ENCODE data around the gene OPN5. TPM values are rescaled to one million over a fixed set of nuclear protein-coding genes. Genes with fewer than 3 reads are reported as not detected.

The OPN5 gene
- total RNA-seq, 1 experiment from 2014 or later, result not detected

DNA sequence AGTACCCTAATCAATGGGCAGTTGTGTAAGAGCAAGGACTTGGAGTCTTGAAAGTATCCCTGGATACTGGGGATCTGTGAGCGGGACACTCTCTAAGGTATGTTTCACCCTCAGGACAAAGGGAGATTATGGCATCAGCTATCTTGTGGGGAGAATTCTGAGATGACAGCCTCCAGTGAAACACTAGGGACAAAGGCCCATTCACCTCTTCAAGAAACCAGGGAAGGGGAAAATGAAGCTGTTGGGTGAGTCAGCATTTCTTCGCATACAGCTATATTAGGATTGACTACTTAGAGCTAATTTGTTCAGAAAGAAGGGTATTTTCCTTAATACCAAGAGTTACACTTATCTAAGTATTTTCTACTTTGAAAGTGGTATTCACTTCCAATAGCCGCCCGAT is 35.9 kb downstream of the OPN5 start:
- CTCF ChIA-PET, result no interaction called here
- no peaks in the 10 kb centered on the region for H3K9me3 Mint-ChIP-seq (ENCODE audit: low read depth, unreplicated experiment)

GRCh38 chr6:47819461-47819860 is 37.6 kb downstream of the OPN5 start:
- BruUV-seq (replicated peaks), result no TSS peak
- Mint-ChIP-seq H3K27ac (ENCODE audit: unreplicated experiment) (no peak overlapping the region), H3K4me1 (ENCODE audit: low read depth, unreplicated experiment) (no peaks in the 10 kb centered on the region), H3K27me3 (ENCODE audit: unreplicated experiment) (peaks cover 15% of the 10 kb centered on the region), H3K9me3 (ENCODE audit: low read depth, unreplicated experiment) (no peaks in the 10 kb centered on the region), H3K36me3 (ENCODE audit: insufficient read depth, unreplicated experiment) (no peaks in the 10 kb centered on the region), H3K4me3 (ENCODE audit: low read depth, unreplicated experiment) (no peak overlapping the region)
- TF ChIP-seq CTCF (IDR thresholded peaks at IDR 0.05; ENCODE audit: unreplicated experiment), result no peak
- intact Hi-C loops (cut with micrococcal nuclease; ENCODE audit: unreplicated experiment), result no loop called here
- DNase-seq, result no peak
- CTCF ChIA-PET, result no interaction called here

More for the DNA sequence above, 35.9 kb downstream of the OPN5 start:
- no TSS peak for BruUV-seq (replicated peaks)
- Mint-ChIP-seq H3K36me3 (ENCODE audit: insufficient read depth, unreplicated experiment) (no peaks in the 10 kb centered on the region), H3K4me1 (ENCODE audit: low read depth, unreplicated experiment) (no peaks in the 10 kb centered on the region), H3K27ac (ENCODE audit: unreplicated experiment) (no peak overlapping the region), H3K4me3 (ENCODE audit: low read depth, unreplicated experiment) (no peak overlapping the region), H3K27me3 (ENCODE audit: unreplicated experiment) (peaks cover 19% of the 10 kb centered on the region)
- TF ChIP-seq CTCF (IDR thresholded peaks at IDR 0.05; ENCODE audit: unreplicated experiment), result no peak
- DNase-seq, result no peak
- intact Hi-C loops (cut with micrococcal nuclease; ENCODE audit: unreplicated experiment), result no loop called here

GRCh38 chr6:47822856-47823554 is 41.2 kb downstream of the OPN5 start:
- peaks cover 13% of the 10 kb centered on the region for H3K27me3 Mint-ChIP-seq (ENCODE audit: unreplicated experiment)
- intact Hi-C loops (cut with micrococcal nuclease; ENCODE audit: unreplicated experiment), result no loop called here
- DNase-seq, result no peak
- no peaks in the 10 kb centered on the region for H3K9me3 Mint-ChIP-seq (ENCODE audit: low read depth, unreplicated experiment)
- H3K27ac Mint-ChIP-seq (ENCODE audit: unreplicated experiment), result no peak overlapping the region
- TF ChIP-seq CTCF (IDR thresholded peaks at IDR 0.05; ENCODE audit: unreplicated experiment), result no peak
- no peak overlapping the region for H3K4me3 Mint-ChIP-seq (ENCODE audit: low read depth, unreplicated experiment)
- CTCF ChIA-PET, result no interaction called here
- no TSS peak for BruUV-seq (replicated peaks)
- no peaks in the 10 kb centered on the region for H3K4me1 Mint-ChIP-seq (ENCODE audit: low read depth, unreplicated experiment)
- no peaks in the 10 kb centered on the region for H3K36me3 Mint-ChIP-seq (ENCODE audit: insufficient read depth, unreplicated experiment)

DNA sequence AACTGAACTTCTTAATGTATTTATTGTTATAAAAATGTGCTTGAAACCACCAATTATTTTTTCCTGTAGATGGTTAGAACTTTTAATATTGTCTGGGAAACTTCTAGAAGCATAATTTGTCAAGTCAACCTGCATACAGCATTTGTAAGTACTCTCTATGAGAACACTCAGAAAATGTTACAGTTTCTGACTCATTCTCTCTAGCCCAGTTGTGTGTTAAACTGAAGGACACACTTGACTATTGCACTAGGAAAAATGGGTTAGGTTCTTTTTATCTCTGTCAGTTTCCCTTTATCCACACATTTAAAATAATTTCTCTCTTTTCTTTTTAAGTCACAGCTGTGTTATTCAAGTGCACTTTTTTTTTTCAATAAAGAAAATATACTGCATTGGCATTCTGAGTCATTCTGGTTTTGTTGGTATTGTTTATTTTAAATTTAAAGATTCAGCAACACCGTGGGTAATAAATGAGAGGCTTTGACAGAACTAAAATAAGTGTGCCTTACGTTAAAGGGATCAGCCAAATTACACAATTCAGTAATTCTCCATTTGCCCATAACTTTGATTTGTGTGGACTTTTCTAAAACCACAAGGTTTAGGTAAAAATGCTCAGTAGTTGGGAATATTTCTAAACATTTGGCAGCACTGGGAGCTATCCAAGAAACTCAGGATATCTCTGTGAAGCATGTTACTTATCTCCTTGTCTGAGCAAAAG is 50.7 kb downstream of the OPN5 start:
- intact Hi-C loops (cut with micrococcal nuclease; ENCODE audit: unreplicated experiment), result no loop called here
- no peak overlapping the region for H3K27ac Mint-ChIP-seq (ENCODE audit: unreplicated experiment)
- no peaks in the 10 kb centered on the region for H3K36me3 Mint-ChIP-seq (ENCODE audit: insufficient read depth, unreplicated experiment)
- TF ChIP-seq CTCF (IDR thresholded peaks at IDR 0.05; ENCODE audit: unreplicated experiment), result no peak
- no TSS peak for BruUV-seq (replicated peaks)
- H3K27me3 Mint-ChIP-seq (ENCODE audit: unreplicated experiment), result peaks cover 31% of the 10 kb centered on the region
- H3K4me1 Mint-ChIP-seq (ENCODE audit: low read depth, unreplicated experiment), result peaks cover 13% of the 10 kb centered on the region
- H3K4me3 Mint-ChIP-seq (ENCODE audit: low read depth, unreplicated experiment), result no peak overlapping the region
- no peak for DNase-seq
- no peaks in the 10 kb centered on the region for H3K9me3 Mint-ChIP-seq (ENCODE audit: low read depth, unreplicated experiment)
- CTCF ChIA-PET, result interaction anchor here (0.6 kb wide), 1 partner anchor 1345 kb away, joined by 4 read pairs; no protein-coding TSS in a partner anchor
